K562 treated with DMSO at 1 percent for 4 hours (cell line): Measurements from ENCODE around the gene SMKR1. TPM values are rescaled to one million over a fixed set of nuclear protein-coding genes. Genes with fewer than 3 reads are reported as not detected.

Source experiments
- total RNA-seq: library from RNA; unstranded; fragments of 300-600 nt; gene quantifications from 2 replicates; pipeline ENCODE4 v1.2.3, GENCODE V29; 2022; ENCODE audit not compliant: insufficient read depth

The SMKR1 gene
- 0.79 TPM in 1 of 2 replicates, not detected in the other for total RNA-seq

DNA sequence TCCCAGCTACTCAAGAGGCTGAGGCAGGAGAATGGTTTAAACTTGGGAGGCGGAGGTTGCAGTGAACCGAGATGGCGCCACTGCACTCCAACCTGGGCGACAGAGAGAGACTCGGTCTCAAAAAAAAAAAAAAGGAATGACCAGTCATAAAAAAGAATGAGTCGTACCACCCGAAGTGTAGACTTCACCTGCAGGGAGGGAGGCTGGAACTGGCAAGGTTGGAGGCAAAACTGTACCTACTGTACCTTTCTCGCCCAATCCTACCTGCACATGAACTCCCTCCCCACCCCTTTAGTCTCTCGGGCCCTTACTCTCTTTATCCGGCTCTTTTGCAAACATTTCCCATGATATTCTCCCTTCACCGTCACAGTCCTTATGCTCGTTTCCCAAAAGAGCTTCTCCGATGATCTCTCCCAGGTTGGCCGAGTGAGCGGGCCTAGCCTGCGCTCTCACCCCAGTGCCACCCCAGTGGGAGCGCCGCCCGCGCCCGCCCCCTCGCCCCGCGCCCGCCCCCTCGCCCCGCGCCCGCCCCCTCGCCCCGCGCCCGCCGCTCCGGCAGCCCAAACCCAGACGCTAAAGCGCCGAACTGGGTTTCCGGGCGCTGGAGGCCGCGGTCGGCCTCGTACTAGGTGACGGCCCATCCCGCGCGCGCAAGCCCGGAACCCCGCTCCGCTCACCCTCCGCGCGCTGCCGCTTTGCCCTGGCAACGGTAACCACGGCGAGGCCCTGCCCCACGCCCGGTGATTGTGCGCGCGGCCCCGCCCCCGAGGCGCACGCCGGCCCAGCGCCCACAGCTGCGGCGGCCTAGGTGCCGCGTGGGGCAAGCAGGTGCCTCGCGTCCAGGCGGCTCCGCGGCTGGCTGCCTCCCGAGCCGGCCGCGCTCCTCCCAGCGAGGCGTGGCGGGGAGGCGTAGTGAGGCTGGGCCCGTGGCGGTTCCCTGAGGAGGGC lies at the start of gene SMKR1:
Gene SMKR1 (plus strand): TSS at position 772 of the 948 bp plus-strand sequence. CDS start 294 bp downstream, outside the sequence.

Other genes with a start within 250 kb of the SMKR1 start
- gene STRIP2, start 68.1 kb upstream of the SMKR1 start, total RNA-seq, result 12.6 and 22.5 TPM in 2 replicates
- gene NRF1, start 109.2 kb downstream of the SMKR1 start, total RNA-seq, result 15.7 and 19.8 TPM in 2 replicates